Testis (tissue), 2 donors: ENCODE data around the gene SHLD2.

Source experiments
- CTCF ChIP-seq, 3 experiments: fragments of 450-650 bp in 2 of 3; fragments of 200-600 bp in 1 of 3; sonication (generic) in 1 of 3; IDR thresholded peaks; one replicate each; pipeline ENCODE4 v1.5.1; 2016 to 2019; ENCODE audit warnings: antibody characterized with exemption in 3 of 3, mild to moderate bottlenecking in 2 of 3, moderate library complexity in 1 of 3
- POLR2A ChIP-seq: fragments of 450-650 bp; IDR thresholded peaks from one replicate; pipeline ENCODE4 v1.6.1; 2017; ENCODE audit warnings: antibody characterized with exemption, mild to moderate bottlenecking, moderate library complexity

DNA sequence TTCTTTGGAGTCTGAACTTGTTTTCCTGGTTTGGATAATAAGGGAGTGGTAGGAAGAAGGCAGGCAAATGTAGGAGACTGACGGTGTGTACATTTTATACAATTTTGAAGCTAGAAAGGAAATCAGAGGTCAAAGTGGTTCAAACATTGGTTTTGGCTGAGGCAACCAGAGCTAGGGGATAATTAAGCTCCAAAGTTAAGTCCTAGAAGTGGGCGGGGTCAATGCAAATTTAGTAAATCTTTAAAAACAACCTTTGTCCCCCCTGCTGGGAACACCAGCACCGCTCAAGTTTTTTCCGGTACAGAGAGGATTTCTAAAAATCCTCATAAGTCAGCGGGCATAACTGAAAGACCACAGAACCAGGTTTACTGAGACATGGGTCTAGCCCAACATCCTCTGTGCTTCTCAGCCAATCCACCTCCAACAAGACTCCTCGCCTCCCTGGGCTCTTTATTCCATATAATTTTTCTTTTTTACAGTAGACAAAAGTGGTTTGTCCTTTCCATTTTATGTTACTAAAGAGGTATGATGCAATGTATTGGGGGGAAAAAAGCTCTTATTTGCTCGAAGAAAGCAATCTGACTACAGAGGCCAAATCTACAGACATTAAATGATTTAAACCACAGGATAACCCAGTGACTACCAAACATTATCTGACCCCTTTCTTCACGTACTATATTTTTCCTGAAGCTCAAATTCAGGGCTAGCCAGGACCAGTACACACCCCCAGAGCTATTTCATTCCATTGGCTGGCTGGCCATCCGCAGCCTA, 2.0 kb upstream of the SHLD2 start:
- TF ChIP-seq POLR2A (no peak), CTCF (IDR thresholded peaks at IDR 0.05) (no peak)
